Fibroblast of lung (primary cell): Measurements from ENCODE around the gene SLC7A14. TPM values are rescaled to one million over a fixed set of nuclear protein-coding genes. Genes with fewer than 3 reads are reported as not detected.

Experiments used
- DNase-seq, 2 donors: peaks; one replicate each; pipeline versions ENCODE4 v3.0.0 to v3.0.0-alpha.2; 2010; ENCODE audit warnings: low read depth in 2 of 2
- H2AFZ ChIP-seq: 2 replicates; pipeline ENCODE4 v1.5.1; 2012; ENCODE audit warnings: low read length, control low read depth, inconsistent platforms
- H3K27ac ChIP-seq: 2 replicates; pipeline ENCODE4 v1.5.1; 2011; ENCODE audit warnings: low read length, control low read depth; ENCODE audit not compliant: insufficient read depth
- H3K27me3 ChIP-seq: 2 replicates; pipeline ENCODE4 v1.5.1; 2011; ENCODE audit warnings: mild to moderate bottlenecking, low read length; ENCODE audit not compliant: control insufficient read depth, insufficient read depth
- H3K36me3 ChIP-seq: 2 replicates; pipeline ENCODE4 v1.5.1; 2011; ENCODE audit warnings: low read length; ENCODE audit not compliant: control insufficient read depth, insufficient read depth
- H3K4me1 ChIP-seq: 2 replicates; pipeline ENCODE4 v1.5.1; 2011; ENCODE audit warnings: low read length; ENCODE audit not compliant: control insufficient read depth, insufficient read depth; ENCODE audit errors: extremely low read depth
- H3K4me2 ChIP-seq: 2 replicates; pipeline ENCODE4 v1.5.1; 2011; ENCODE audit warnings: low read length, control low read depth; ENCODE audit not compliant: insufficient read depth; ENCODE audit errors: extremely low read depth
- H3K4me3 ChIP-seq, 4 experiments: fragments of 200-600 bp in 1 of 4; sonication (generic) in 1 of 4; replicated peaks in 1 of 4; 2 replicates each; pipeline ENCODE4 v1.5.1; 2011 to 2016; ENCODE audit warnings: low read length in 4 of 4, low read depth in 3 of 4, mild to moderate bottlenecking in 3 of 4, control low read depth in 2 of 4, inconsistent platforms in 1 of 4, mixed read lengths in 1 of 4; ENCODE audit not compliant: insufficient read depth in 1 of 4; ENCODE audit errors: control extremely low read depth in 1 of 4
- H3K79me2 ChIP-seq: 2 replicates; pipeline ENCODE4 v1.5.1; 2012; ENCODE audit warnings: mild to moderate bottlenecking, low read length, inconsistent platforms; ENCODE audit not compliant: control insufficient read depth, insufficient read depth
- H3K9ac ChIP-seq: 2 replicates; pipeline ENCODE4 v1.5.1; 2011; ENCODE audit warnings: mild to moderate bottlenecking, low read length, control low read depth; ENCODE audit not compliant: insufficient read depth
- H3K9me3 ChIP-seq: 2 replicates; pipeline ENCODE4 v1.5.1; 2012; ENCODE audit warnings: low read depth, low read length; ENCODE audit not compliant: control insufficient read depth, insufficient read depth
- H4K20me1 ChIP-seq: 2 replicates; pipeline ENCODE4 v1.5.1; 2011; ENCODE audit warnings: low read length; ENCODE audit not compliant: control insufficient read depth, insufficient read depth; ENCODE audit errors: extremely low read depth
- EZH2 ChIP-seq: IDR thresholded peaks from 2 replicates; pipeline ENCODE4 v1.5.1; 2012; ENCODE audit warnings: low read length, control low read depth, mild to moderate bottlenecking; ENCODE audit errors: missing control alignments
- polyA plus RNA-seq, 2 donors: library from polyadenylated mRNA; depleted of rRNA in 1 of 2; stranded (reverse) in 1 of 2; unstranded in 1 of 2; fragments of >200 nt; gene quantifications; 2 replicates each; pipeline ENCODE4 v1.2.1, GENCODE V29; 2011 to 2012; ENCODE audit warnings: missing spikeins in 1 of 2
- total RNA-seq: library from RNA; depleted of rRNA; stranded (reverse); fragments of >200 nt; gene quantifications from 2 replicates; pipeline ENCODE4 v1.2.1, GENCODE V29; 2014
- TF ChIP-seq, protein P1 (sequence below), 2 donors: IDR thresholded peaks in 1 of 2; conservative IDR thresholded peaks in 1 of 2; 1 replicate in 1 of 2; 2 replicates in 1 of 2; pipeline ENCODE4 v1.5.1; 2011 to 2012; ENCODE audit warnings: low read length in 2 of 2, control low read depth in 1 of 2, inconsistent platforms in 1 of 2, low read depth in 1 of 2, mild to moderate bottlenecking in 1 of 2

The SLC7A14 gene
- total and polyA plus RNA-seq, 2 donors (not counting 1 experiment from before 2014, with no cell fraction given), result 1.3 to 3.4 TPM

DNA sequence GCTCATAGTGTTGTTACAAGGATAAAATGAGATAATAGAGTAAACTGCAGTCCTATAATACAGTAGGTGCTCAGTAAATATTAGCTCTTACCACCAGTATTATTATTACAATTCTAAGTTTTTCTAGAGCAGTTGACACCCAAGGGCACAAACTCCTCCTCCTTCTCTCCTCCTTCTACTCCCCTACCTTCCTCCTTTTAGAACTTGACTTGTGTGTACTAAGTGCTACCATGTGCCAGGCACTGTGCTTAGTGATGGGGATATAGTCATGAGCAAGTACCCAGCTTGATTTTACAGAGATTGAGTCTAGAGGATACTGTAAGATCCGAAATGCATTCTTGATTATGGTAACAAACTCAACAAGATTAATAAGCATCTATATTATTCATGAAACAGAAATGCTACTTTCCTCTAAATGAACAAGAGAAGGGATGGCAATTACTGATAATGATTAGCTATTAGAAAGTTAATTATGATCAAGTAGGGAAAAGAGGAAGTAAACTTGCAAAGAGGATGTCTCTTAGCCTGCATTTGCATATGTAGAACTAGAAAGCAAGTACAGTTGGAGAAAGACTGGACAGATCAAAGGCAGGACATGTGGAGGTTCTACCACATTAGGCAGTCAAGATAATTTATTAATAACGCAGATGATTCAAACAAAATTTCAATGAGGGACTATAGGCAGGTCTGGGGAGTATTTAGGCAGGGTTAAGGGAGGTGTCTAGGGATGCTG, 94.9 kb downstream of the SLC7A14 start:
- no peak overlapping the region for H3K9ac ChIP-seq
- no peak overlapping the region for H3K27ac ChIP-seq
- TF ChIP-seq EZH2, result no peak
- TF ChIP-seq, protein P1, sequence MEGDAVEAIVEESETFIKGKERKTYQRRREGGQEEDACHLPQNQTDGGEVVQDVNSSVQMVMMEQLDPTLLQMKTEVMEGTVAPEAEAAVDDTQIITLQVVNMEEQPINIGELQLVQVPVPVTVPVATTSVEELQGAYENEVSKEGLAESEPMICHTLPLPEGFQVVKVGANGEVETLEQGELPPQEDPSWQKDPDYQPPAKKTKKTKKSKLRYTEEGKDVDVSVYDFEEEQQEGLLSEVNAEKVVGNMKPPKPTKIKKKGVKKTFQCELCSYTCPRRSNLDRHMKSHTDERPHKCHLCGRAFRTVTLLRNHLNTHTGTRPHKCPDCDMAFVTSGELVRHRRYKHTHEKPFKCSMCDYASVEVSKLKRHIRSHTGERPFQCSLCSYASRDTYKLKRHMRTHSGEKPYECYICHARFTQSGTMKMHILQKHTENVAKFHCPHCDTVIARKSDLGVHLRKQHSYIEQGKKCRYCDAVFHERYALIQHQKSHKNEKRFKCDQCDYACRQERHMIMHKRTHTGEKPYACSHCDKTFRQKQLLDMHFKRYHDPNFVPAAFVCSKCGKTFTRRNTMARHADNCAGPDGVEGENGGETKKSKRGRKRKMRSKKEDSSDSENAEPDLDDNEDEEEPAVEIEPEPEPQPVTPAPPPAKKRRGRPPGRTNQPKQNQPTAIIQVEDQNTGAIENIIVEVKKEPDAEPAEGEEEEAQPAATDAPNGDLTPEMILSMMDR (conservative IDR thresholded peaks at IDR 0.05 in 1 of 2, IDR thresholded peaks at IDR 0.05 in 1 of 2; ENCODE audit: low read depth in 1 of 2, low read length in 2 of 2), result no peak
- H3K27me3 ChIP-seq, result no peaks in the 10 kb centered on the region
- H3K4me2 ChIP-seq, result no peak overlapping the region
- no peaks in the 10 kb centered on the region for H3K4me1 ChIP-seq
- H4K20me1 ChIP-seq, result no peaks in the 10 kb centered on the region
- no peaks in the 10 kb centered on the region for H3K9me3 ChIP-seq
- no peak overlapping the region for H2AFZ ChIP-seq
- no peak for DNase-seq
- no peaks in the 10 kb centered on the region for H3K79me2 ChIP-seq
- H3K4me3 ChIP-seq, result no peak overlapping the region
- no peaks in the 10 kb centered on the region for H3K36me3 ChIP-seq

DNA sequence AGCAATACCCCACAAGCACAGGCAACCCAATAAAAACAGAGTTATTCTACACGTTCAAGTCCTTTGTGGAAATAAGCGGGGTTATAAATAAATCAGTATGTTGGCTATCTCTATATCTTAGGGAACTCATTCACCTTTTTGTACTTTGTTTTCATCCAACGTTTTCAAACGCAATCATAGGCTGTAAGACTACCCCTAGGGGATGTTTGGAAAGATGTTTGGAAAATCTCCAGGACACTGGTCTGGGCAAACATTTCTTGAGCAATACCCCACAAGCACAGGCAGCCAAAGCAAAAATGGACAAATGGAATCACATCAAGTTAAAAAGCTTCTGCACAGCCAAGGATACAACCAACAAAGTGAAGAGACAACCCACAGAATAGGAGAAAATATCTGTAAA, 97.1 kb downstream of the SLC7A14 start:
- H3K79me2 ChIP-seq, result no peaks in the 10 kb centered on the region
- DNase-seq, result peak in 1 of 2 donors; percentile 89
- no peaks in the 10 kb centered on the region for H3K9me3 ChIP-seq
- H3K27me3 ChIP-seq, result no peaks in the 10 kb centered on the region
- H3K4me2 ChIP-seq, result no peak overlapping the region
- H3K9ac ChIP-seq, result no peak overlapping the region
- no peaks in the 10 kb centered on the region for H3K36me3 ChIP-seq
- no peak overlapping the region for H3K27ac ChIP-seq
- no peak for TF ChIP-seq EZH2
- TF ChIP-seq, protein P1 (conservative IDR thresholded peaks at IDR 0.05 in 1 of 2, IDR thresholded peaks at IDR 0.05 in 1 of 2; ENCODE audit: low read depth in 1 of 2, low read length in 2 of 2), result peak in 1 of 2 donors; percentile 35
- no peaks in the 10 kb centered on the region for H4K20me1 ChIP-seq
- H3K4me3 ChIP-seq, result no peak overlapping the region
- no peaks in the 10 kb centered on the region for H3K4me1 ChIP-seq
- no peak overlapping the region for H2AFZ ChIP-seq

DNA sequence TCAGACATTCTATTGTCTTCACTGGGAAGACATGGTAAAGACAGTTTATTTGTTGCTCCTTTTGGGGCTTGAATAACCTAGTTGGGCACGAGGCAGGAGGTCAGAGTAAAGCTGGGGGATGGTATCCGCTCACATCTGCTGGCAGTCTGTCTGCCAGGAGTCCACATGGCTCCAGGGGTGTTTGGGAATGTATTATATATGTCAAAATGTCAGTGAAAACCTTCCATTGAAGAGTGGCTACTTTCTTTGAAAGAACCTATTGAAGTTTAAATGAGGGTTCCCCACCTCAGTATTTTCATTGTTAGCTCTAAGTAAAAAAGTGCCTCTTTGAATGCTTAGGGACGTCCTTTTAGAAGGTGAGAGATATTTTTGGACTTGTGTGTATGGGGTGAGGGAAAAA, 98.8 kb downstream of the SLC7A14 start:
- no peak overlapping the region for H3K4me3 ChIP-seq
- no peak overlapping the region for H3K9ac ChIP-seq
- H3K27me3 ChIP-seq, result no peaks in the 10 kb centered on the region

More for the DNA sequence above, 98.8 kb downstream of the SLC7A14 start:
- Histone ChIP-seq H4K20me1 (no peaks in the 10 kb centered on the region), H3K27ac (no peak overlapping the region), H3K4me2 (no peak overlapping the region), H3K79me2 (no peaks in the 10 kb centered on the region), H3K36me3 (no peaks in the 10 kb centered on the region), H2AFZ (no peak overlapping the region), H3K9me3 (no peaks in the 10 kb centered on the region), H3K4me1 (no peaks in the 10 kb centered on the region)
- DNase-seq, result no peak
- TF ChIP-seq, protein P1 (conservative IDR thresholded peaks at IDR 0.05 in 1 of 2, IDR thresholded peaks at IDR 0.05 in 1 of 2; ENCODE audit: low read depth in 1 of 2, low read length in 2 of 2), result no peak
- TF ChIP-seq EZH2, result no peak
